ENCODE results near the gene AMT. TPM values are rescaled to one million over a fixed set of nuclear protein-coding genes. Genes with fewer than 3 reads are reported as not detected.

Gene AMT
- polyA plus RNA-seq, 4 donors, result 15.4 to 48.7 (median 27.4) TPM

GRCh38 chr3:49389297-49389696 lies 33.0 kb downstream of the AMT start:
- FAIRE-seq (no peak), DNase-seq (no peak)
- Histone ChIP-seq H3K27me3 (ENCODE audit: control insufficient read depth in 3 of 3, insufficient read depth in 3 of 3, low read length in 3 of 3) (no peaks in the 10 kb centered on the region), H3K4me3 (ENCODE audit: low read depth in 1 of 3, low read length in 3 of 3) (no peak overlapping the region), H3K4me1 (ENCODE audit: control insufficient read depth in 3 of 3, insufficient read depth in 2 of 3, low read depth in 1 of 3, low read length in 2 of 3) (no peaks in the 10 kb centered on the region), H3K9me3 (ENCODE audit: control insufficient read depth in 2 of 2, insufficient read depth in 1 of 2, low read depth in 1 of 2, low read length in 1 of 2) (no peaks in the 10 kb centered on the region), H3K36me3 (ENCODE audit: control insufficient read depth in 3 of 3, insufficient read depth in 2 of 3, low read depth in 1 of 3, low read length in 3 of 3) (peaks cover 0 to 25% (median 2%) of the 10 kb centered on the region in 3 donors), H3K27ac (ENCODE audit: low read depth in 1 of 3, low read length in 2 of 3) (no peak overlapping the region)
- WGBS, 3 donors, result 92 to 98% (median 96%) methylated on average over 6 of the region's 6 CpGs

- no peak overlapping the region for H3K27ac ChIP-seq (ENCODE audit: low read depth in 1 of 3, low read length in 2 of 3)
- H3K9me3 ChIP-seq (ENCODE audit: control insufficient read depth in 2 of 2, insufficient read depth in 1 of 2, low read depth in 1 of 2, low read length in 1 of 2), result no peaks in the 10 kb centered on the region
- peaks cover 0 to 23% (median 2%) of the 10 kb centered on the region in 3 donors for H3K36me3 ChIP-seq (ENCODE audit: control insufficient read depth in 3 of 3, insufficient read depth in 2 of 3, low read depth in 1 of 3, low read length in 3 of 3)
- FAIRE-seq (no peak), DNase-seq (no peak)
- no peaks in the 10 kb centered on the region for H3K4me1 ChIP-seq (ENCODE audit: control insufficient read depth in 3 of 3, insufficient read depth in 2 of 3, low read depth in 1 of 3, low read length in 2 of 3)
- 86 to 100% (median 88%) methylated on average over 1 of the region's 1 CpG for WGBS, 3 donors
- no peak overlapping the region for H3K4me3 ChIP-seq (ENCODE audit: low read depth in 1 of 3, low read length in 3 of 3)
- H3K27me3 ChIP-seq (ENCODE audit: control insufficient read depth in 3 of 3, insufficient read depth in 3 of 3, low read length in 3 of 3), result no peaks in the 10 kb centered on the region
Observed at GRCh38 chr3:49388289-49388820, 33.9 kb downstream of the AMT start.

GRCh38 chr3:49387721-49388120 lies 34.6 kb downstream of the AMT start:
- no peak overlapping the region for H3K27ac ChIP-seq (ENCODE audit: low read depth in 1 of 3, low read length in 2 of 3)
- H3K4me3 ChIP-seq (ENCODE audit: low read depth in 1 of 3, low read length in 3 of 3), result no peak overlapping the region
- 89 to 94% (median 92%) methylated on average over 2 of the region's 2 CpGs for WGBS, 3 donors
- no peaks in the 10 kb centered on the region for H3K27me3 ChIP-seq (ENCODE audit: control insufficient read depth in 3 of 3, insufficient read depth in 3 of 3, low read length in 3 of 3)
- DNase-seq, result no peak
- no peaks in the 10 kb centered on the region for H3K4me1 ChIP-seq (ENCODE audit: control insufficient read depth in 3 of 3, insufficient read depth in 2 of 3, low read depth in 1 of 3, low read length in 2 of 3)
- no peaks in the 10 kb centered on the region for H3K9me3 ChIP-seq (ENCODE audit: control insufficient read depth in 2 of 2, insufficient read depth in 1 of 2, low read depth in 1 of 2, low read length in 1 of 2)
- FAIRE-seq, result no peak
- peaks cover 0 to 19% (median 2%) of the 10 kb centered on the region in 3 donors for H3K36me3 ChIP-seq (ENCODE audit: control insufficient read depth in 3 of 3, insufficient read depth in 2 of 3, low read depth in 1 of 3, low read length in 3 of 3)

GRCh38 chr3:49386056-49386756 lies 36.1 kb downstream of the AMT start:
- no peak for FAIRE-seq
- Histone ChIP-seq H3K4me1 (ENCODE audit: control insufficient read depth in 3 of 3, insufficient read depth in 2 of 3, low read depth in 1 of 3, low read length in 2 of 3) (no peaks in the 10 kb centered on the region), H3K4me3 (ENCODE audit: low read depth in 1 of 3, low read length in 3 of 3) (no peak overlapping the region), H3K27ac (ENCODE audit: low read depth in 1 of 3, low read length in 2 of 3) (no peak overlapping the region), H3K9me3 (ENCODE audit: control insufficient read depth in 2 of 2, insufficient read depth in 1 of 2, low read depth in 1 of 2, low read length in 1 of 2) (no peaks in the 10 kb centered on the region), H3K27me3 (ENCODE audit: control insufficient read depth in 3 of 3, insufficient read depth in 3 of 3, low read length in 3 of 3) (no peaks in the 10 kb centered on the region), H3K36me3 (ENCODE audit: control insufficient read depth in 3 of 3, insufficient read depth in 2 of 3, low read depth in 1 of 3, low read length in 3 of 3) (peaks cover 0 to 20% (median 2%) of the 10 kb centered on the region in 3 donors)
- DNase-seq, result no peak
- WGBS, 3 donors, result 71 to 87% (median 80%) methylated on average over 11 of the region's 11 CpGs

- FAIRE-seq (no peak), DNase-seq (no peak)
- H3K4me1 ChIP-seq (ENCODE audit: control insufficient read depth in 3 of 3, insufficient read depth in 2 of 3, low read depth in 1 of 3, low read length in 2 of 3), result no peaks in the 10 kb centered on the region
- no peaks in the 10 kb centered on the region for H3K9me3 ChIP-seq (ENCODE audit: control insufficient read depth in 2 of 2, insufficient read depth in 1 of 2, low read depth in 1 of 2, low read length in 1 of 2)
- H3K36me3 ChIP-seq (ENCODE audit: control insufficient read depth in 3 of 3, insufficient read depth in 2 of 3, low read depth in 1 of 3, low read length in 3 of 3), result peaks cover 0 to 23% (median 2%) of the 10 kb centered on the region in 3 donors
- no peaks in the 10 kb centered on the region for H3K27me3 ChIP-seq (ENCODE audit: control insufficient read depth in 3 of 3, insufficient read depth in 3 of 3, low read length in 3 of 3)
- no peak overlapping the region for H3K27ac ChIP-seq (ENCODE audit: low read depth in 1 of 3, low read length in 2 of 3)
- H3K4me3 ChIP-seq (ENCODE audit: low read depth in 1 of 3, low read length in 3 of 3), result no peak overlapping the region
- WGBS, 3 donors, result 89 to 97% (median 91%) methylated on average over 1 of the region's 1 CpG
Observed at GRCh38 chr3:49385617-49386016, 36.7 kb downstream of the AMT start.

GRCh38 chr3:49383387-49383786 lies 38.9 kb downstream of the AMT start:
- Histone ChIP-seq H3K4me3 (ENCODE audit: low read depth in 1 of 3, low read length in 3 of 3) (no peak overlapping the region), H3K9me3 (ENCODE audit: control insufficient read depth in 2 of 2, insufficient read depth in 1 of 2, low read depth in 1 of 2, low read length in 1 of 2) (no peaks in the 10 kb centered on the region), H3K36me3 (ENCODE audit: control insufficient read depth in 3 of 3, insufficient read depth in 2 of 3, low read depth in 1 of 3, low read length in 3 of 3) (peaks cover 0 to 21% (median 2%) of the 10 kb centered on the region in 3 donors), H3K4me1 (ENCODE audit: control insufficient read depth in 3 of 3, insufficient read depth in 2 of 3, low read depth in 1 of 3, low read length in 2 of 3) (no peaks in the 10 kb centered on the region), H3K27ac (ENCODE audit: low read depth in 1 of 3, low read length in 2 of 3) (no peak overlapping the region), H3K27me3 (ENCODE audit: control insufficient read depth in 3 of 3, insufficient read depth in 3 of 3, low read length in 3 of 3) (no peaks in the 10 kb centered on the region)
- FAIRE-seq, result no peak
- 48 to 63% (median 62%) methylated on average over 5 of the region's 5 CpGs for WGBS, 3 donors
- DNase-seq, result peak in 1 of 2 donors; percentile 16

- DNase-seq (no peak), FAIRE-seq (no peak)
- no peak overlapping the region for H3K27ac ChIP-seq (ENCODE audit: low read depth in 1 of 3, low read length in 2 of 3)
- peaks cover 4 to 36% (median 9%) of the 10 kb centered on the region in 3 donors for H3K36me3 ChIP-seq (ENCODE audit: control insufficient read depth in 3 of 3, insufficient read depth in 2 of 3, low read depth in 1 of 3, low read length in 3 of 3)
- H3K4me3 ChIP-seq (ENCODE audit: low read depth in 1 of 3, low read length in 3 of 3), result no peak overlapping the region
- H3K9me3 ChIP-seq (ENCODE audit: control insufficient read depth in 2 of 2, insufficient read depth in 1 of 2, low read depth in 1 of 2, low read length in 1 of 2), result no peaks in the 10 kb centered on the region
- WGBS, 3 donors, result 79 to 90% (median 89%) methylated on average over 11 of the region's 11 CpGs
- no peaks in the 10 kb centered on the region for H3K4me1 ChIP-seq (ENCODE audit: control insufficient read depth in 3 of 3, insufficient read depth in 2 of 3, low read depth in 1 of 3, low read length in 2 of 3)
- H3K27me3 ChIP-seq (ENCODE audit: control insufficient read depth in 3 of 3, insufficient read depth in 3 of 3, low read length in 3 of 3), result no peaks in the 10 kb centered on the region
Observed at GRCh38 chr3:49378249-49378895, 43.9 kb downstream of the AMT start.

GRCh38 chr3:49377483-49377882 lies 44.8 kb downstream of the AMT start:
- H3K9me3 ChIP-seq (ENCODE audit: control insufficient read depth in 2 of 2, insufficient read depth in 1 of 2, low read depth in 1 of 2, low read length in 1 of 2), result no peaks in the 10 kb centered on the region
- H3K36me3 ChIP-seq (ENCODE audit: control insufficient read depth in 3 of 3, insufficient read depth in 2 of 3, low read depth in 1 of 3, low read length in 3 of 3), result peaks cover 10 to 39% (median 10%) of the 10 kb centered on the region in 3 donors
- no peaks in the 10 kb centered on the region for H3K4me1 ChIP-seq (ENCODE audit: control insufficient read depth in 3 of 3, insufficient read depth in 2 of 3, low read depth in 1 of 3, low read length in 2 of 3)
- no peak overlapping the region for H3K27ac ChIP-seq (ENCODE audit: low read depth in 1 of 3, low read length in 2 of 3)
- no peak for DNase-seq
- no peak overlapping the region for H3K4me3 ChIP-seq (ENCODE audit: low read depth in 1 of 3, low read length in 3 of 3)
- H3K27me3 ChIP-seq (ENCODE audit: control insufficient read depth in 3 of 3, insufficient read depth in 3 of 3, low read length in 3 of 3), result no peaks in the 10 kb centered on the region
- no peak for FAIRE-seq
- 71 to 93% (median 83%) methylated on average over 1 of the region's 1 CpG for WGBS, 3 donors
